Neural cell (in vitro differentiated cells): ENCODE measurements around the gene CSNK2A3. TPM values are rescaled to one million over a fixed set of nuclear protein-coding genes. Genes with fewer than 3 reads are reported as not detected.

ENCODE experiments used
- H2AFZ ChIP-seq: fragments of 200-600, 300-800 bp; sonication (generic), shearing (Covaris generic); 2 replicates; pipeline ENCODE4 v1.6.0; 2014; ENCODE audit warnings: low read depth, mild to moderate bottlenecking, antibody characterized with exemption, low read length, moderate library complexity
- H3F3A ChIP-seq: fragments of 200-600 bp; shearing (Covaris generic); 2 replicates; pipeline ENCODE4 v1.6.1; 2016; ENCODE audit warnings: mild to moderate bottlenecking, moderate library complexity, mixed read lengths, antibody characterized with exemption, low read length; ENCODE audit not compliant: insufficient read depth, poor library complexity, severe bottlenecking
- H3K27ac ChIP-seq: fragments of 200-600, 300-800 bp; sonication (generic), shearing (Covaris generic); 2 replicates; pipeline ENCODE4 v1.5.1; 2014; ENCODE audit warnings: mild to moderate bottlenecking, low read length, moderate library complexity
- H3K27me3 ChIP-seq: fragments of 300-800, 200-600 bp; sonication (generic), shearing (Covaris generic); 2 replicates; pipeline ENCODE4 v1.6.0; 2014; ENCODE audit warnings: mild to moderate bottlenecking, low read depth, low read length, moderate library complexity; ENCODE audit not compliant: insufficient read depth
- H3K36me3 ChIP-seq: fragments of 300-800, 200-600 bp; sonication (generic), shearing (Covaris generic); 2 replicates; pipeline ENCODE4 v1.5.1; 2014; ENCODE audit warnings: mild to moderate bottlenecking, antibody characterized with exemption, low read length, moderate library complexity; ENCODE audit not compliant: insufficient read depth
- H3K4me2 ChIP-seq: fragments of 300-800, 200-600 bp; sonication (generic), shearing (Covaris generic); 2 replicates; pipeline ENCODE4 v1.6.0; 2014; ENCODE audit warnings: mild to moderate bottlenecking, low read length
- H3K4me3 ChIP-seq: fragments of 300-800, 200-600 bp; sonication (generic), shearing (Covaris generic); 2 replicates; pipeline ENCODE4 v1.5.1; 2014; ENCODE audit warnings: mild to moderate bottlenecking, low read length, moderate library complexity
- H3K79me2 ChIP-seq: fragments of 200-600 bp; shearing (Covaris generic); replicated peaks from 2 replicates; pipeline ENCODE4 v1.6.0; 2014; ENCODE audit warnings: mild to moderate bottlenecking, low read length, moderate library complexity; ENCODE audit not compliant: insufficient read depth
- H3K9ac ChIP-seq: fragments of 300-800, 200-600 bp; sonication (generic), shearing (Covaris generic); 2 replicates; pipeline ENCODE4 v1.6.1; 2016; ENCODE audit warnings: mild to moderate bottlenecking, low read length, mixed read lengths
- H3K9me2 ChIP-seq: fragments of 200-600 bp; shearing (Covaris generic); 2 replicates; pipeline ENCODE4 v1.6.1; 2016; ENCODE audit warnings: mild to moderate bottlenecking, low read length, mixed read lengths; ENCODE audit not compliant: insufficient read depth
- H3K9me3 ChIP-seq: fragments of 200-600, 300-800 bp; sonication (generic), shearing (Covaris generic); 2 replicates; pipeline ENCODE4 v1.6.1; 2016; ENCODE audit warnings: mild to moderate bottlenecking, mixed run types, low read length, moderate library complexity, mixed read lengths
- H4K20me1 ChIP-seq: fragments of 200-600 bp; shearing (Covaris generic); 2 replicates; pipeline ENCODE4 v1.6.1; 2016; ENCODE audit warnings: mild to moderate bottlenecking, mixed run types; ENCODE audit not compliant: insufficient read depth
- EP300 ChIP-seq: fragments of 450-650 bp; conservative IDR thresholded peaks from 2 replicates; pipeline ENCODE4 v1.6.1; 2014; ENCODE audit warnings: antibody characterized with exemption, mild to moderate bottlenecking, moderate library complexity; ENCODE audit not compliant: poor library complexity, severe bottlenecking
- EZH2 ChIP-seq: fragments of 200-600, 300-800 bp; shearing (Covaris generic), sonication (generic); IDR thresholded peaks from 2 replicates; pipeline ENCODE4 v1.6.1; 2014; ENCODE audit warnings: antibody characterized with exemption, low read length, borderline replicate concordance, mild to moderate bottlenecking; ENCODE audit not compliant: insufficient read depth, poor library complexity, severe bottlenecking
- MXI1 ChIP-seq: fragments of 450-650 bp; conservative IDR thresholded peaks from 2 replicates; pipeline ENCODE4 v1.6.1; 2014; ENCODE audit warnings: antibody characterized with exemption, mild to moderate bottlenecking; ENCODE audit not compliant: poor library complexity, severe bottlenecking
- POLR2AphosphoS5 ChIP-seq: IDR thresholded peaks from 2 replicates; pipeline ENCODE4 v1.6.1; 2012
- RAD21 ChIP-seq: fragments of 450-650 bp; conservative IDR thresholded peaks from 2 replicates; pipeline ENCODE4 v1.6.1; 2014; ENCODE audit warnings: antibody characterized with exemption, mild to moderate bottlenecking, moderate library complexity
- SMC3 ChIP-seq: fragments of 450-650 bp; conservative IDR thresholded peaks from 2 replicates; pipeline ENCODE4 v1.6.1; 2014; ENCODE audit warnings: antibody characterized with exemption, mild to moderate bottlenecking, moderate library complexity; ENCODE audit not compliant: poor library complexity
- TAF1 ChIP-seq: IDR thresholded peaks from 2 replicates; pipeline ENCODE4 v1.6.1; 2012; ENCODE audit warnings: low read depth
- polyA plus RNA-seq: library from polyadenylated mRNA; depleted of rRNA; stranded (reverse); fragments of >200 nt; gene quantifications from 2 replicates; pipeline ENCODE4 v1.2.3, GENCODE V29; 2014
- TF ChIP-seq, protein P1 (sequence below): IDR thresholded peaks from 2 replicates; pipeline ENCODE4 v1.6.1; 2012; ENCODE audit warnings: borderline replicate concordance
- TF ChIP-seq, protein P2 (sequence below): fragments of 450-650 bp; IDR thresholded peaks from 2 replicates; pipeline ENCODE4 v1.5.1; 2014; ENCODE audit warnings: antibody characterized with exemption, mild to moderate bottlenecking, moderate library complexity; ENCODE audit not compliant: poor library complexity, severe bottlenecking

CSNK2A3 gene
- polyA plus RNA-seq, 1 donor from 2014 or later = 2.1 TPM

DNA sequence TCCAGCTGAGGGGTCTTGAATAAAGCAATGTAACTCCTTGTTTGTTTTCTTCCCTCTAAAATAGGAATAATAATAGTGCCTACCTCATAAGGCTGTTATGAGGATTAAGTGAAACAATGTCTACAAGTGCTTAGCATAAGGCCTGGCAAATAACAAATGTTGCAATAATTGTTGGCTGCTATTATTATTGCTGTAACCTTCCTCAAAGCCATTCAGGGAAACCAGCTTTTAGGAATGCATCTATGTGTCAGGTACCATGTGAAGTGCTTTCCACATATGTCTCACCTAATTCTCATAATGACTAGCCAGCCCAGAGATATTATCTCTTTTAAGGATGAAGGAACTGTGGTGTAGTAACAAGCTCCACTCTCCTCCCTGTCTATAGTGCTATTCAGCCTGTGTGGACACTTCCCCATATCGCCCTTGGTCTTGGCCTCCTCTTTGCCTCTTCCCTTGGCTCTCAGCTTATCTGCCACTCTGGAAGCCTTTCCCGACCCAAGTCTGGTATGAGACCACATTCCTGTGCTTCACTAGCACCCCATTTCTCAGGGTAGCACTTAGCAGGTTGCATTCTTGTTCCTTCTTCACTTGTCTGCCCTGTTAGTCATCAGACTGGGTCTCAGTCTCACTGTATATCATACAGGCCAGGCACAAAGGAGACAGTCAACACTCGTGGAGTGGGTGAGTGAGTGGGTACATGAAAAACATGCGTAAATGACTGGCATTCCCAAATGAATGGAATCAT is 23.8 kb downstream of the CSNK2A3 start:
- no peak overlapping the region for H3K9ac ChIP-seq
- no peaks in the 10 kb centered on the region for H3K27me3 ChIP-seq
- H3K9me2 ChIP-seq = no peaks in the 10 kb centered on the region
- no peak overlapping the region for H2AFZ ChIP-seq
- H3K4me3 ChIP-seq = no peak overlapping the region
- H3K79me2 ChIP-seq = no peaks in the 10 kb centered on the region
- H3K4me2 ChIP-seq = no peak overlapping the region
- H3K36me3 ChIP-seq = no peaks in the 10 kb centered on the region
- no peaks in the 10 kb centered on the region for H4K20me1 ChIP-seq
- H3K27ac ChIP-seq = no peak overlapping the region
- no peak for TF ChIP-seq POLR2AphosphoS5
- TF ChIP-seq, protein P1, sequence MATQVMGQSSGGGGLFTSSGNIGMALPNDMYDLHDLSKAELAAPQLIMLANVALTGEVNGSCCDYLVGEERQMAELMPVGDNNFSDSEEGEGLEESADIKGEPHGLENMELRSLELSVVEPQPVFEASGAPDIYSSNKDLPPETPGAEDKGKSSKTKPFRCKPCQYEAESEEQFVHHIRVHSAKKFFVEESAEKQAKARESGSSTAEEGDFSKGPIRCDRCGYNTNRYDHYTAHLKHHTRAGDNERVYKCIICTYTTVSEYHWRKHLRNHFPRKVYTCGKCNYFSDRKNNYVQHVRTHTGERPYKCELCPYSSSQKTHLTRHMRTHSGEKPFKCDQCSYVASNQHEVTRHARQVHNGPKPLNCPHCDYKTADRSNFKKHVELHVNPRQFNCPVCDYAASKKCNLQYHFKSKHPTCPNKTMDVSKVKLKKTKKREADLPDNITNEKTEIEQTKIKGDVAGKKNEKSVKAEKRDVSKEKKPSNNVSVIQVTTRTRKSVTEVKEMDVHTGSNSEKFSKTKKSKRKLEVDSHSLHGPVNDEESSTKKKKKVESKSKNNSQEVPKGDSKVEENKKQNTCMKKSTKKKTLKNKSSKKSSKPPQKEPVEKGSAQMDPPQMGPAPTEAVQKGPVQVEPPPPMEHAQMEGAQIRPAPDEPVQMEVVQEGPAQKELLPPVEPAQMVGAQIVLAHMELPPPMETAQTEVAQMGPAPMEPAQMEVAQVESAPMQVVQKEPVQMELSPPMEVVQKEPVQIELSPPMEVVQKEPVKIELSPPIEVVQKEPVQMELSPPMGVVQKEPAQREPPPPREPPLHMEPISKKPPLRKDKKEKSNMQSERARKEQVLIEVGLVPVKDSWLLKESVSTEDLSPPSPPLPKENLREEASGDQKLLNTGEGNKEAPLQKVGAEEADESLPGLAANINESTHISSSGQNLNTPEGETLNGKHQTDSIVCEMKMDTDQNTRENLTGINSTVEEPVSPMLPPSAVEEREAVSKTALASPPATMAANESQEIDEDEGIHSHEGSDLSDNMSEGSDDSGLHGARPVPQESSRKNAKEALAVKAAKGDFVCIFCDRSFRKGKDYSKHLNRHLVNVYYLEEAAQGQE = no peak
- no peak for TF ChIP-seq EP300
- H3F3A ChIP-seq = no peaks in the 10 kb centered on the region
- H3K9me3 ChIP-seq = no peaks in the 10 kb centered on the region

DNA sequence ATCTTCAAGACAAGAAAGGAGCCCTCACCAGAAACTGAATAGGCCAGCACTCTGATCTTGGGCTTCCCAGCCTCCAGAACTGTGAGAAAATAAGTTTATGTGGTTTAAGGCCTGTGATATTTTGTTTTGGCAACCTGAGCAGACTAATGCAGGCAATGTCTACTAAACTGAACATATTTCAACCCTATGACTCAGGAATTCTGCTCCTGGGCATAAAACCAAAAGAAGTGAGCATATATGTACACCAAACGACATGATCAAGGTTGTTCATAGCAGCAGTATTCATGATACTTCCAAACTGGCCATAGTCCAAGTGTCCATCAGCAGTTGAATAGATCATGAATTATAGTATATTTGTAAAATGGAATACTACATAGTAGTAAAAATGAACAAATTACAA is 29.0 kb downstream of the CSNK2A3 start:
- H3K27ac ChIP-seq = no peak overlapping the region
- peaks cover 5% of the 10 kb centered on the region for H3K9me3 ChIP-seq
- H3K36me3 ChIP-seq = no peaks in the 10 kb centered on the region
- H3K9ac ChIP-seq = no peak overlapping the region
- H4K20me1 ChIP-seq = no peaks in the 10 kb centered on the region
- TF ChIP-seq, protein P2, sequence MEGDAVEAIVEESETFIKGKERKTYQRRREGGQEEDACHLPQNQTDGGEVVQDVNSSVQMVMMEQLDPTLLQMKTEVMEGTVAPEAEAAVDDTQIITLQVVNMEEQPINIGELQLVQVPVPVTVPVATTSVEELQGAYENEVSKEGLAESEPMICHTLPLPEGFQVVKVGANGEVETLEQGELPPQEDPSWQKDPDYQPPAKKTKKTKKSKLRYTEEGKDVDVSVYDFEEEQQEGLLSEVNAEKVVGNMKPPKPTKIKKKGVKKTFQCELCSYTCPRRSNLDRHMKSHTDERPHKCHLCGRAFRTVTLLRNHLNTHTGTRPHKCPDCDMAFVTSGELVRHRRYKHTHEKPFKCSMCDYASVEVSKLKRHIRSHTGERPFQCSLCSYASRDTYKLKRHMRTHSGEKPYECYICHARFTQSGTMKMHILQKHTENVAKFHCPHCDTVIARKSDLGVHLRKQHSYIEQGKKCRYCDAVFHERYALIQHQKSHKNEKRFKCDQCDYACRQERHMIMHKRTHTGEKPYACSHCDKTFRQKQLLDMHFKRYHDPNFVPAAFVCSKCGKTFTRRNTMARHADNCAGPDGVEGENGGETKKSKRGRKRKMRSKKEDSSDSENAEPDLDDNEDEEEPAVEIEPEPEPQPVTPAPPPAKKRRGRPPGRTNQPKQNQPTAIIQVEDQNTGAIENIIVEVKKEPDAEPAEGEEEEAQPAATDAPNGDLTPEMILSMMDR = no peak
- TF ChIP-seq EP300 = no peak
- no peak for TF ChIP-seq RAD21
- no peak for TF ChIP-seq MXI1
- TF ChIP-seq EZH2 = no peak
- TF ChIP-seq TAF1 = no peak
- TF ChIP-seq, protein P1 = no peak
- TF ChIP-seq POLR2AphosphoS5 = no peak
- no peak for TF ChIP-seq SMC3
- H3K4me3 ChIP-seq = no peak overlapping the region
- H3K79me2 ChIP-seq = no peaks in the 10 kb centered on the region
- no peaks in the 10 kb centered on the region for H3K9me2 ChIP-seq
- H3K4me2 ChIP-seq = no peak overlapping the region
- H3K27me3 ChIP-seq = no peaks in the 10 kb centered on the region
- H3F3A ChIP-seq = no peaks in the 10 kb centered on the region
- H2AFZ ChIP-seq = no peak overlapping the region
